ENCODE data around the gene KDM2B.

KDM2B gene

GRCh38 chr12:121534495-121535148, 46.2 kb downstream of the KDM2B start:
- no peak overlapping the region for H3K27ac ChIP-seq (ENCODE audit: low read length, poor library complexity, severe bottlenecking)
- no peak overlapping the region for H2BK15ac ChIP-seq (ENCODE audit: low read depth, poor library complexity, severe bottlenecking)
- H3K27me3 ChIP-seq (ENCODE audit: control insufficient read depth in 1 of 2, insufficient read depth in 1 of 2, low read length in 2 of 2) = no peaks in the 10 kb centered on the region
- H3K4me3 ChIP-seq (ENCODE audit: insufficient read depth in 1 of 2, low read depth in 1 of 2, low read length in 2 of 2) = no peak overlapping the region
- H3K4me1 ChIP-seq (ENCODE audit: control insufficient read depth, insufficient read depth, low read depth, low read length) = peaks cover 30% of the 10 kb centered on the region
- no peak overlapping the region for H3K9ac ChIP-seq (ENCODE audit: low read length)
- H3K9me3 ChIP-seq (ENCODE audit: control insufficient read depth, low read length) = no peaks in the 10 kb centered on the region
- H4K8ac ChIP-seq (ENCODE audit: low read length) = no peak overlapping the region
- H4K91ac ChIP-seq (ENCODE audit: low read length) = no peak overlapping the region
- no peak for DNase-seq
- H2BK5ac ChIP-seq (ENCODE audit: low read depth, low read length, poor library complexity, severe bottlenecking) = no peak overlapping the region
- peak overlapping the region in 1 of 2 experiments; percentile 25 for H2BK12ac ChIP-seq (ENCODE audit: low read length in 2 of 2)
- no peak overlapping the region for H2AFZ ChIP-seq (ENCODE audit: low read depth, low read length)
- no peak overlapping the region for H3K14ac ChIP-seq (ENCODE audit: low read length in 2 of 2)
- H2BK120ac ChIP-seq (ENCODE audit: low read depth, low read length) = no peak overlapping the region
- H3K79me1 ChIP-seq (replicated peaks; ENCODE audit: low read length, poor library complexity, severe bottlenecking) = peaks cover 3% of the 10 kb centered on the region
- no peak overlapping the region for H3K4ac ChIP-seq (ENCODE audit: low read depth in 1 of 2, low read length in 2 of 2)
- no peak overlapping the region for H3K4me2 ChIP-seq (ENCODE audit: low read length, poor library complexity, severe bottlenecking)
- H3K36me3 ChIP-seq (ENCODE audit: control insufficient read depth in 1 of 2, insufficient read depth in 2 of 2, low read depth in 1 of 2, low read length in 2 of 2) = peaks cover 15 to 18% of the 10 kb centered on the region in 2 experiments
- no peak overlapping the region for H3K18ac ChIP-seq (ENCODE audit: low read depth in 1 of 2, low read length in 2 of 2)
- H2AK5ac ChIP-seq (ENCODE audit: low read length, severe bottlenecking) = no peak overlapping the region
- WGBS = 87% methylated on average over 14 of the region's 14 CpGs
- H3K23ac ChIP-seq (ENCODE audit: low read length in 2 of 2) = no peak overlapping the region

DNA sequence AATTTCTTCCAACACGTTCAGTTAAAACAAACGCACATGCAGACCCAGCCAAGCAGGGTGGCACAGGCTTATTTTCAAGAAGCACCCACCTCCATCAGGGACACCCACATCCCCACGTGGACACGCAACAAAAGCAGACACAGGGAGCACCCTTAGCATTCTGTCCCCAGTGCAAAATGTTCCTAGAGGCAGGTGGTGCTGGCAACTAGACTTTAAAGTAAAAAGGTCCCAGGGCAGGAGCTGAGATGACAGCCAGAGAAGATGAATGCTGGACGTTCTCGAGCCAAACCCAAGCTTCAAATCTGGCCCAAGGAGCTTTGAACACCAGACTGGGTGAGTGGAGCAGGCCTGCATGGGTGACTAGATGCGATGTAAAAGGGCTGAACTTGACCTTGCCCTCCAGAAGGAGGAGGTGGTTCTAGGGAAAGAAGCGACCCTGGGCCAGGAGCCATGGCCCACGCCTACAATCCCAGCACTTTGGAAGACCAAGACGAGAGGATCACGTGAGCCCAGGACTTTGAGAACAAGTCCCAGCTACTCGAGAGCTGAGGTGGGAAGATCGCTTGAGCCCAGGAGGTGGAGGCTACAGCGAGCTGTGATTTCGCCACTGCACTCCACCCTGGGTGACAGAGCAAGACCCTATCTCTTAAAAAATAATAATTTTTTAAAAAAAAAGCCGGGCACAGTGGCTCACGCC, 47.3 kb downstream of the KDM2B start:
- Histone ChIP-seq H3K23ac (ENCODE audit: low read length in 2 of 2) (no peak overlapping the region), H2AFZ (ENCODE audit: low read depth, low read length) (no peak overlapping the region), H3K18ac (ENCODE audit: low read depth in 1 of 2, low read length in 2 of 2) (peak overlapping the region; percentile 13 to 47), H3K14ac (ENCODE audit: low read length in 2 of 2) (no peak overlapping the region), H2AK5ac (ENCODE audit: low read length, severe bottlenecking) (no peak overlapping the region), H2BK12ac (ENCODE audit: low read length in 2 of 2) (peak overlapping the region in 1 of 2 experiments; percentile 37), H2BK15ac (ENCODE audit: low read depth, poor library complexity, severe bottlenecking) (no peak overlapping the region), H3K9ac (ENCODE audit: low read length) (no peak overlapping the region), H3K4me2 (ENCODE audit: low read length, poor library complexity, severe bottlenecking) (no peak overlapping the region), H2BK120ac (ENCODE audit: low read depth, low read length) (no peak overlapping the region), H3K4ac (ENCODE audit: low read depth in 1 of 2, low read length in 2 of 2) (no peak overlapping the region), H3K79me1 (replicated peaks; ENCODE audit: low read length, poor library complexity, severe bottlenecking) (peaks cover 3% of the 10 kb centered on the region), H3K36me3 (ENCODE audit: control insufficient read depth in 1 of 2, insufficient read depth in 2 of 2, low read depth in 1 of 2, low read length in 2 of 2) (peaks cover 15 to 18% of the 10 kb centered on the region in 2 experiments), H3K4me3 (ENCODE audit: insufficient read depth in 1 of 2, low read depth in 1 of 2, low read length in 2 of 2) (no peak overlapping the region), H3K27me3 (ENCODE audit: control insufficient read depth in 1 of 2, insufficient read depth in 1 of 2, low read length in 2 of 2) (no peaks in the 10 kb centered on the region), H2BK5ac (ENCODE audit: low read depth, low read length, poor library complexity, severe bottlenecking) (no peak overlapping the region), H3K9me3 (ENCODE audit: control insufficient read depth, low read length) (no peaks in the 10 kb centered on the region), H4K91ac (ENCODE audit: low read length) (peak overlapping the region; percentile 85), H4K8ac (ENCODE audit: low read length) (peak overlapping the region; percentile 27), H3K27ac (ENCODE audit: low read length, poor library complexity, severe bottlenecking) (no peak overlapping the region), H3K4me1 (ENCODE audit: control insufficient read depth, insufficient read depth, low read depth, low read length) (peaks cover 30% of the 10 kb centered on the region)
- 76% methylated on average over 17 of the region's 17 CpGs for WGBS
- DNase-seq = no peak

GRCh38 chr12:121532503-121533393, 48.1 kb downstream of the KDM2B start:
- peak overlapping the region in 1 of 2 experiments; percentile 63 for H3K18ac ChIP-seq (ENCODE audit: low read depth in 1 of 2, low read length in 2 of 2)
- peaks cover 25% of the 10 kb centered on the region for H3K4me1 ChIP-seq (ENCODE audit: control insufficient read depth, insufficient read depth, low read depth, low read length)
- peak overlapping the region; percentile 30 for H2BK15ac ChIP-seq (ENCODE audit: low read depth, poor library complexity, severe bottlenecking)

DNA sequence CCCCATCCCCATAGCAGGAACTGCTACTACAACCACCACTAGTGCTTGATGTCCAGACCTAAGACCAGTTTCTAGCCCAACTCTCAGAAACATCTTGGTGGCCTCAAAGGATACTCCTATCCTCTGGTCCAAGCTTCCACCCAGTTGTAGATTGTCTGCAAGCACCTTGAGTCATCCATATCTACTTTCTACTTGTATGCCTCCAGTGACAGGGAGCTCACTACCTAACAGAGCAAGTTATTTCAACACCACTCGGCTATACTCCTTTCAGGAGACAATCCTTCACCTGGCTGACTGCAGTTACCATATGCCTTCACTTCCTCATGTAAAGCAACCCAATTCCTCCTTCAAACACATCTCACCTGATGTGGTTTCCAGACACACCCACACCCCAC, 49.5 kb downstream of the KDM2B start:
- Histone ChIP-seq H3K23ac (ENCODE audit: low read length in 2 of 2) (no peak overlapping the region), H3K36me3 (ENCODE audit: control insufficient read depth in 1 of 2, insufficient read depth in 2 of 2, low read depth in 1 of 2, low read length in 2 of 2) (peaks cover 15 to 21% of the 10 kb centered on the region in 2 experiments), H2BK120ac (ENCODE audit: low read depth, low read length) (peak overlapping the region; percentile 11), H4K91ac (ENCODE audit: low read length) (no peak overlapping the region), H3K9me3 (ENCODE audit: control insufficient read depth, low read length) (no peaks in the 10 kb centered on the region), H3K27me3 (ENCODE audit: control insufficient read depth in 1 of 2, insufficient read depth in 1 of 2, low read length in 2 of 2) (no peaks in the 10 kb centered on the region), H3K4ac (ENCODE audit: low read depth in 1 of 2, low read length in 2 of 2) (no peak overlapping the region), H3K4me1 (ENCODE audit: control insufficient read depth, insufficient read depth, low read depth, low read length) (peaks cover 15% of the 10 kb centered on the region), H2AFZ (ENCODE audit: low read depth, low read length) (no peak overlapping the region), H2BK15ac (ENCODE audit: low read depth, poor library complexity, severe bottlenecking) (no peak overlapping the region), H3K14ac (ENCODE audit: low read length in 2 of 2) (no peak overlapping the region), H3K4me3 (ENCODE audit: insufficient read depth in 1 of 2, low read depth in 1 of 2, low read length in 2 of 2) (no peak overlapping the region), H3K18ac (ENCODE audit: low read depth in 1 of 2, low read length in 2 of 2) (no peak overlapping the region), H3K27ac (ENCODE audit: low read length, poor library complexity, severe bottlenecking) (no peak overlapping the region), H2BK12ac (ENCODE audit: low read length in 2 of 2) (no peak overlapping the region), H3K9ac (ENCODE audit: low read length) (no peak overlapping the region), H3K79me1 (replicated peaks; ENCODE audit: low read length, poor library complexity, severe bottlenecking) (no peaks in the 10 kb centered on the region), H3K4me2 (ENCODE audit: low read length, poor library complexity, severe bottlenecking) (no peak overlapping the region), H2AK5ac (ENCODE audit: low read length, severe bottlenecking) (no peak overlapping the region), H2BK5ac (ENCODE audit: low read depth, low read length, poor library complexity, severe bottlenecking) (no peak overlapping the region), H4K8ac (ENCODE audit: low read length) (no peak overlapping the region)
- no peak for DNase-seq
- 87% methylated on average over 1 of the region's 1 CpG for WGBS

More at GRCh38 chr12:121532503-121533393, 48.1 kb downstream of the KDM2B start:
- no peak overlapping the region for H3K4me2 ChIP-seq (ENCODE audit: low read length, poor library complexity, severe bottlenecking)
- no peak overlapping the region for H3K27ac ChIP-seq (ENCODE audit: low read length, poor library complexity, severe bottlenecking)
- H3K4ac ChIP-seq (ENCODE audit: low read depth in 1 of 2, low read length in 2 of 2) = peak overlapping the region; percentile 5 to 55
- no peak overlapping the region for H3K9ac ChIP-seq (ENCODE audit: low read length)
- H4K91ac ChIP-seq (ENCODE audit: low read length) = peak overlapping the region; percentile 1
- H2BK5ac ChIP-seq (ENCODE audit: low read depth, low read length, poor library complexity, severe bottlenecking) = no peak overlapping the region
- peaks cover 15 to 21% of the 10 kb centered on the region in 2 experiments for H3K36me3 ChIP-seq (ENCODE audit: control insufficient read depth in 1 of 2, insufficient read depth in 2 of 2, low read depth in 1 of 2, low read length in 2 of 2)
- no peak overlapping the region for H3K23ac ChIP-seq (ENCODE audit: low read length in 2 of 2)
- H3K9me3 ChIP-seq (ENCODE audit: control insufficient read depth, low read length) = no peaks in the 10 kb centered on the region
- H4K8ac ChIP-seq (ENCODE audit: low read length) = peak overlapping the region; percentile 73
- H3K27me3 ChIP-seq (ENCODE audit: control insufficient read depth in 1 of 2, insufficient read depth in 1 of 2, low read length in 2 of 2) = no peaks in the 10 kb centered on the region
- DNase-seq = peak; percentile 73
- H3K79me1 ChIP-seq (replicated peaks; ENCODE audit: low read length, poor library complexity, severe bottlenecking) = no peaks in the 10 kb centered on the region
- WGBS = 83% methylated on average over 16 of the region's 16 CpGs
- H2AFZ ChIP-seq (ENCODE audit: low read depth, low read length) = no peak overlapping the region
- H2BK120ac ChIP-seq (ENCODE audit: low read depth, low read length) = peak overlapping the region; percentile 50
- H3K14ac ChIP-seq (ENCODE audit: low read length in 2 of 2) = no peak overlapping the region
- H2AK5ac ChIP-seq (ENCODE audit: low read length, severe bottlenecking) = no peak overlapping the region
- no peak overlapping the region for H3K4me3 ChIP-seq (ENCODE audit: insufficient read depth in 1 of 2, low read depth in 1 of 2, low read length in 2 of 2)
- H2BK12ac ChIP-seq (ENCODE audit: low read length in 2 of 2) = peak overlapping the region; percentile 18 to 50
